Uterus (tissue), 4 donors: ENCODE data around the gene PIGR. TPM values are rescaled to one million over a fixed set of nuclear protein-coding genes. Genes with fewer than 3 reads are reported as not detected.
A peak's percentile ranks its signal among the peaks of the same experiment; 100 is the strongest.

Source experiments
- DNase-seq, 2 donors: peaks; one replicate each; pipeline ENCODE4 v3.0.0-alpha.2; 2019 to 2020
- H3K27ac ChIP-seq, 2 donors: fragments of 200-600 bp; sonication (generic); 1 replicate in 1 of 2; 2 replicates in 1 of 2; pipeline ENCODE4 v1.5.1; 2016 to 2018
- H3K27me3 ChIP-seq, 2 donors: fragments of 200-600 bp; sonication (generic); one replicate each; pipeline ENCODE4 v1.5.1; 2018 to 2019; ENCODE audit warnings: control low read depth in 1 of 2
- H3K36me3 ChIP-seq, 2 donors: fragments of 200-600 bp; sonication (generic); one replicate each; pipeline ENCODE4 v1.5.1; 2019; ENCODE audit warnings: control low read depth in 1 of 2
- H3K4me1 ChIP-seq, 2 donors: fragments of 200-600 bp; sonication (generic); one replicate each; pipeline ENCODE4 v1.5.1; 2018 to 2019; ENCODE audit warnings: control low read depth in 1 of 2
- H3K4me3 ChIP-seq, 2 donors: fragments of 200-600 bp; sonication (generic); 1 replicate in 1 of 2; 2 replicates in 1 of 2; pipeline ENCODE4 v1.5.1; 2018 to 2019; ENCODE audit warnings: mild to moderate bottlenecking in 1 of 2
- H3K9me3 ChIP-seq, 2 donors: fragments of 200-600 bp; sonication (generic); one replicate each; pipeline ENCODE4 v1.5.1; 2019; ENCODE audit warnings: control low read depth in 1 of 2
- POLR2A ChIP-seq, 2 donors: fragments of 450-650 bp; IDR thresholded peaks; one replicate each; pipeline ENCODE4 v1.6.1; 2016; ENCODE audit warnings: antibody characterized with exemption in 2 of 2, mild to moderate bottlenecking in 1 of 2, moderate library complexity in 1 of 2
- intact Hi-C: fragments of 100-400 bp; cut with DNase I; formaldehyde crosslinking; loops from one replicate; pipeline ENCODE4 v1.15.1; 2023; ENCODE audit warnings: low total_unique reads
- total RNA-seq, 4 donors: library from RNA; depleted of rRNA in 3 of 4; stranded (reverse); fragments of >200 nt in 3 of 4; gene quantifications; one replicate each; pipeline versions ENCODE4 v1.1.0 to v1.2.4, GENCODE V29; 2014 to 2023
- TF ChIP-seq, protein P1 (sequence below), 4 experiments: fragments of 200-600 bp in 2 of 4; fragments of 450-650 bp in 2 of 4; sonication (generic) in 2 of 4; IDR thresholded peaks; one replicate each; pipeline ENCODE4 v1.5.1; 2016 to 2019; ENCODE audit warnings: antibody characterized with exemption in 4 of 4, mild to moderate bottlenecking in 2 of 4, moderate library complexity in 1 of 4
- donor health status: DM: yes; HTN: yes; CAD: no.

The PIGR gene
- total RNA-seq, 4 donors from 2014 or later, result 0.69 to 7.1 (median 3.1) TPM

DNA sequence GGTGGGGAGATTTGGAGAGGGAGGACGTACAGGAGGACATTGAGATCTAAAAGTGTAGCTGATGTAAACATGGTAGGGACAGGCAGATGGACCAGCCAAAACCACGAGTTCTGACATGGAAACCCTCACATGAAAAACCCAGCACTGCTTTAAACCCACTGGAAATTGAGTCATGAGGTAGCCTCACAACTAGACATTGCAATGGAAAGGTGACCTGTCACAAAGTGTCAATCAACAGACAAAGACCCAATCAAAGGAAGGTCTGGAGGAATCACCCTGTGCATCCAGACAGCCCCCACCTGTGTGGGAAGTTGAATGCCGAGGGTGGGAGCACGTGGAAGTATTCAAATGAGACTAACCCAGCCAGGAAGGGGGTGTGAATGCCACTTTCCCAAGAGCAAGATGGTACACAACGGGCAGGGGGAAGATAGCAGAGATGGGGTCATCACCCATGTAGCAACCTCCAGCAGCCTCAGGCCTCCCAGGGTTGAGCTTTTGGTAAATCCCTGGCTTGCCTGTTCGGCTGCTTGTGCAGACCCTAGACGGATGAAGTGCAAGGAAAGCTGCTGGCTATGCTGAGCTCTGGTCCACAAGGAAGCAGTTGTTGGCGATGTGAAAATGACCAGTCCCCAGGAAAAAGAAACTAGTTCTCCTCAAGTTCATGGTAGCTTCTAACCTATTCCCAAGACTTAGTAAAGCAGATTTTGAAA is 30.1 kb downstream of the PIGR start:
- no peak for TF ChIP-seq POLR2A (IDR thresholded peaks at IDR 0.05)
- TF ChIP-seq, protein P1, sequence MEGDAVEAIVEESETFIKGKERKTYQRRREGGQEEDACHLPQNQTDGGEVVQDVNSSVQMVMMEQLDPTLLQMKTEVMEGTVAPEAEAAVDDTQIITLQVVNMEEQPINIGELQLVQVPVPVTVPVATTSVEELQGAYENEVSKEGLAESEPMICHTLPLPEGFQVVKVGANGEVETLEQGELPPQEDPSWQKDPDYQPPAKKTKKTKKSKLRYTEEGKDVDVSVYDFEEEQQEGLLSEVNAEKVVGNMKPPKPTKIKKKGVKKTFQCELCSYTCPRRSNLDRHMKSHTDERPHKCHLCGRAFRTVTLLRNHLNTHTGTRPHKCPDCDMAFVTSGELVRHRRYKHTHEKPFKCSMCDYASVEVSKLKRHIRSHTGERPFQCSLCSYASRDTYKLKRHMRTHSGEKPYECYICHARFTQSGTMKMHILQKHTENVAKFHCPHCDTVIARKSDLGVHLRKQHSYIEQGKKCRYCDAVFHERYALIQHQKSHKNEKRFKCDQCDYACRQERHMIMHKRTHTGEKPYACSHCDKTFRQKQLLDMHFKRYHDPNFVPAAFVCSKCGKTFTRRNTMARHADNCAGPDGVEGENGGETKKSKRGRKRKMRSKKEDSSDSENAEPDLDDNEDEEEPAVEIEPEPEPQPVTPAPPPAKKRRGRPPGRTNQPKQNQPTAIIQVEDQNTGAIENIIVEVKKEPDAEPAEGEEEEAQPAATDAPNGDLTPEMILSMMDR (IDR thresholded peaks at IDR 0.05), result no peak
- intact Hi-C loops, result no loop called here
- no peak for DNase-seq
- H3K27ac ChIP-seq, result no peak overlapping the region
- no peaks in the 10 kb centered on the region for H3K36me3 ChIP-seq
- H3K27me3 ChIP-seq, result no peaks in the 10 kb centered on the region
- H3K4me1 ChIP-seq, result no peaks in the 10 kb centered on the region
- no peaks in the 10 kb centered on the region for H3K9me3 ChIP-seq
- H3K4me3 ChIP-seq, result no peak overlapping the region

DNA sequence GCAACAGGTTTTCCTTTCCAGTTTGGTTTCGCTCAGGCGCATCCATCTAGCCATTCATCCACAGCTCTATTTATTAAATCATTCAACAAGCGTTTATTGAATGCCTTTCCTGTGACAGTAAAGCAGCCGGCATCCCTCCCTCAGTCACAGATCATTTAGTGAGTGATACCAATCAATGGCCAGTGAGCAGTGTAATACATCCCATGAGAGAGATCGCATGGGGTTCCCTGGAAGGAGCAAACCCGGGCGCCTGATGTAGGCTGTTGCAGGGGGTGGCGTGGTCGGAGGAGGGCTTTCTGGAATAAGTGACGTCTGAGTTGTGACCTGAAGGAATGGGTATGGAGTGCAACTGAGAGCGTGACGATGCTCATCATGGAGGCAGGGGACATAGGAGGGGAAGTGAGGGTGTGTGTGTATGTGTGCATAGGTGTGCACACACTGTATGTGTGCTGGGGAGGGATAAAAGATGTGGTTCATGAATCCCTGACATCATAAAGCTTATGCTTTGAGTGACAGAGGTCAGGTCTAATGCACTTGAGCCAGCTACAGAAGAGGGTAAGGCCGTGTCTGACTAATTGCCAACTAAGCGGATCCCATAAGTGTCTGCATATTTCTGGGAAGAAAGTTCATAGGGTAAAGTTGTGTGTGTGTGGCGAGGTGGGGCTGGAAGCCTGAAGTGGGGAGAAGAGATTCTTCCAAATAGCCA is 31.1 kb downstream of the PIGR start:
- no peak for DNase-seq

DNA sequence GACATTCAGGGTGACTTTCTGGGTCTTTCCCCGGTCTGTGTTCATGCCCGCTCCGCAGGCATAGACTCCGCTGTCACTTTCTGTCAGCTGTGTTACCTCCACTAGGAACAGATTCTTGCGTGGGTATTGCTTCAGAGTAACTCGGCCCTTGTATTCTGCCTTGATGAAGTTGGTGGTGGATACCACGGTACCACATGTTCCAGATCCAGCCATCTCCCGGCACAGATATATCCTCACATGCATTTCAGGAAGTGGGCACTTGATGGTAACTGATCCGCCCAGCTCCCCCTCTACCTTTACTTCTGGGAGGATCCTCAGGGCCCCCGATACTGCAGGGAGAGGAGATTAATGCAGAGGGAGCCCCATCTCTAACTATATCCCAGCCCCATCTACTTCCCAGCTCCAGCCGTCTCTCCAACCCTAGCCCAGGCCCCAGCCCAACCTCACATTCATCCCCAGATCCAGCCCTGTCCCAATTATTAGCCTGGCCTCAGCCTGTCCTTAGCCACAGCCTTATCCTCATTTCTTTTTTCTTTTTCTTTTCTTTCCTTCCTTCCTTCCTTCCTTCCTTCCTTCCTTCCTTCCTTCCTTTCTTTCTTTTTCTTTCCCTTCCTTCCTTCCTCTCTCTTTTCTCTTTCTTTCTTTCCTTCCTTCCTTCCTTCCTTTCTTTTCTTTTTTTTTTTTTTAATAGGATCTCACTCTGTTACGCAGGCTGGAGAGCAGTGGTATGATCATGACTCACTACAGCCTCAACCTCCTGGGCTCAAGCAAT is 32.3 kb downstream of the PIGR start:
- Histone ChIP-seq H3K27ac (no peak overlapping the region), H3K4me1 (peaks cover 0 to 7% of the 10 kb centered on the region in 2 donors), H3K9me3 (no peaks in the 10 kb centered on the region), H3K36me3 (no peaks in the 10 kb centered on the region), H3K27me3 (no peaks in the 10 kb centered on the region), H3K4me3 (no peak overlapping the region)
- intact Hi-C loops, result loop anchor here (5.0 kb wide), 1 partner anchor 177 kb away; no protein-coding TSS in a partner anchor
- DNase-seq, result no peak
- TF ChIP-seq POLR2A (IDR thresholded peaks at IDR 0.05), result no peak
- TF ChIP-seq, protein P1 (IDR thresholded peaks at IDR 0.05), result no peak

More for the DNA sequence above, 31.1 kb downstream of the PIGR start:
- no peak for TF ChIP-seq POLR2A (IDR thresholded peaks at IDR 0.05)
- TF ChIP-seq, protein P1 (IDR thresholded peaks at IDR 0.05), result no peak
- Histone ChIP-seq H3K4me3 (no peak overlapping the region), H3K27me3 (no peaks in the 10 kb centered on the region), H3K9me3 (no peaks in the 10 kb centered on the region), H3K36me3 (no peaks in the 10 kb centered on the region), H3K27ac (no peak overlapping the region), H3K4me1 (no peaks in the 10 kb centered on the region)
- intact Hi-C loops, result no loop called here

DNA sequence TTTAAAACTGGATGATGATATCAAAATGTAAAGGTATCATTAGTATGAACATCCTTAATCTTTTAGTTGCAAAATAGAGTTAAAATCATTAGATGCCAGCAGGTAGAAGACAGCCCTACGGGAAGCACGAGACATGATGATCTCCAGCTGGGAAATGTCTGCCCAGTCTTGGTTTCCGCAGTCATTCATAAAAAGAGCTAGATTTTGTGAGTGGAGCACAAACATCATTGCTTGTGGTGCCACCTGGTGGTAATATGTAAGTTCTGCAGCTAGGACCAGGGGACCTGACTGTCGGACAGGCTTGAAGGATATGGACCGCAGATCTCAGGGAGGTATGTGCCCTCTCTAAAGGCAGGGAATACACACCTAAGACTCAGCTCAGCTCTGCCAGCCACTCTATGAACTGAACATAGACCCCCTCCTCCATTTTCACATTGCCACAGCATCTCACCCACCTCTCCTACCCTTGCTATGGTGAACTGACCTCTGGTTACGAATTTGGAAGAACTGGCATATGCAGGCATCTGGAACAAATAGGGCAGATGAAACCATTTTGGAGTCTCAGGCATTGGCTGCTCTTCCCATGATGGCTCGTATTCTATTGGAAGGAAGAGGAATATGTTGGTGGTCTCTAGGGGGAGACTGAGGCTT is 33.7 kb downstream of the PIGR start:
- Histone ChIP-seq H3K27me3 (no peaks in the 10 kb centered on the region), H3K36me3 (no peaks in the 10 kb centered on the region), H3K4me3 (no peak overlapping the region), H3K9me3 (no peaks in the 10 kb centered on the region), H3K27ac (no peak overlapping the region), H3K4me1 (peaks cover 0 to 7% of the 10 kb centered on the region in 2 donors)
- intact Hi-C loops, result loop anchor here (5.0 kb wide), 1 partner anchor 175 kb away; no protein-coding TSS in a partner anchor
- peak; percentile 69 to 76 for DNase-seq
- no peak for TF ChIP-seq POLR2A (IDR thresholded peaks at IDR 0.05)
- TF ChIP-seq, protein P1 (IDR thresholded peaks at IDR 0.05), result peak; percentile 79 to 88 (median 86)
